IMR-90 (cell line): ENCODE measurements around the gene METRNL. TPM values are rescaled to one million over a fixed set of nuclear protein-coding genes. Genes with fewer than 3 reads are reported as not detected.

Experiments
- ATAC-seq: fragments of 200-7000 bp; cut with Tn5 transposase; 2 replicates; pipeline ENCODE4 v1.9.1; 2020; ENCODE audit warnings: low read depth, mild to moderate bottlenecking, moderate library complexity
- BruUV-seq: library from RNA; stranded (reverse); fragments of 400-500 nt; replicated peaks from 2 replicates; lab custom pipeline; 2021; lab: Mats Ljungman, UMichigan
- CTCF ChIA-PET: fragments of 300-600 bp; formaldehyde crosslinking; extraction: SDS; loops from one replicate; lab custom pipeline; 2021; ENCODE audit warnings: antibody characterized with exemption; lab: Yijun Ruan, JAX
- POLR2A ChIA-PET: fragments of 300-600 bp; sonication (Branson Sonifier 250); formaldehyde crosslinking; loops from one replicate; lab custom pipeline; 2022; ENCODE audit warnings: antibody characterized with exemption; ENCODE audit not compliant: unreplicated experiment; lab: Charles Lee
- DNase-seq: peaks from one replicate; pipeline ENCODE4 v3.0.0; 2013
- H2AFZ ChIP-seq: replicated peaks from 2 replicates; pipeline ENCODE3; 2013; ENCODE audit warnings: low read length, mild to moderate bottlenecking; ENCODE audit not compliant: poor library complexity
- H2AK5ac ChIP-seq: 2 replicates; pipeline ENCODE4 v1.6.1; 2013; ENCODE audit warnings: low read depth, low read length, inconsistent platforms
- H2AK9ac ChIP-seq: replicated peaks from 2 replicates; pipeline ENCODE3; 2013; ENCODE audit warnings: mild to moderate bottlenecking, low read depth, low read length, moderate library complexity; ENCODE audit not compliant: poor library complexity
- H2BK120ac ChIP-seq: 2 replicates; pipeline ENCODE4 v1.6.1; 2013; ENCODE audit warnings: low read depth, low read length, inconsistent platforms
- H2BK15ac ChIP-seq: 3 replicates; pipeline ENCODE4 v1.6.1; 2013; ENCODE audit warnings: low read depth, low read length, inconsistent platforms
- H2BK20ac ChIP-seq: 2 replicates; pipeline ENCODE4 v1.6.1; 2013; ENCODE audit warnings: low read depth, mild to moderate bottlenecking, inconsistent platforms, low read length, moderate library complexity
- H2BK5ac ChIP-seq: 2 replicates; pipeline ENCODE4 v1.6.1; 2013; ENCODE audit warnings: mild to moderate bottlenecking, low read depth, low read length, inconsistent platforms; ENCODE audit not compliant: poor library complexity, severe bottlenecking
- H3K14ac ChIP-seq: replicated peaks from 2 replicates; pipeline ENCODE4 v1.6.1; 2013; ENCODE audit warnings: low read depth, low read length, inconsistent platforms
- H3K18ac ChIP-seq: 2 replicates; pipeline ENCODE4 v1.6.1; 2013; ENCODE audit warnings: low read depth, low read length, control low read depth
- H3K23ac ChIP-seq: 2 replicates; pipeline ENCODE4 v1.6.1; 2013; ENCODE audit warnings: low read depth, low read length, inconsistent platforms
- H3K27ac ChIP-seq: 2 replicates; pipeline ENCODE4 v1.5.1; 2013; ENCODE audit warnings: mild to moderate bottlenecking, control low read depth, low read length; ENCODE audit not compliant: insufficient read depth
- H3K27me3 ChIP-seq: 2 replicates; pipeline ENCODE4 v1.6.1; 2013; ENCODE audit warnings: low read length; ENCODE audit not compliant: control insufficient read depth, insufficient read depth
- H3K36me3 ChIP-seq: 2 replicates; pipeline ENCODE4 v1.6.1; 2013; ENCODE audit warnings: low read length, mixed read lengths; ENCODE audit not compliant: control insufficient read depth, insufficient read depth
- H3K4ac ChIP-seq: 2 replicates; pipeline ENCODE4 v1.6.1; 2013; ENCODE audit warnings: low read depth, low read length, inconsistent platforms
- H3K4me1 ChIP-seq: 2 replicates; pipeline ENCODE4 v1.6.1; 2013; ENCODE audit warnings: low read length, mixed read lengths; ENCODE audit not compliant: control insufficient read depth, insufficient read depth
- H3K4me2 ChIP-seq: 2 replicates; pipeline ENCODE4 v1.6.1; 2013; ENCODE audit warnings: low read depth, mild to moderate bottlenecking, control low read depth, low read length, moderate library complexity
- H3K4me3 ChIP-seq: 2 replicates; pipeline ENCODE4 v1.5.1; 2013; ENCODE audit warnings: low read depth, mild to moderate bottlenecking, control low read depth, low read length, moderate library complexity; ENCODE audit not compliant: insufficient read depth
- H3K56ac ChIP-seq: 2 replicates; pipeline ENCODE4 v1.6.1; 2013; ENCODE audit warnings: low read length, inconsistent platforms; ENCODE audit not compliant: insufficient read depth; ENCODE audit errors: extremely low read depth
- H3K79me1 ChIP-seq, 2 experiments: 2 replicates each; pipeline ENCODE4 v1.6.1; 2013; ENCODE audit warnings: low read length in 2 of 2, inconsistent platforms in 1 of 2, low read depth in 1 of 2
- H3K9ac ChIP-seq: 2 replicates; pipeline ENCODE4 v1.6.1; 2013; ENCODE audit warnings: low read depth, low read length, control low read depth
- H3K9me1 ChIP-seq: 2 replicates; pipeline ENCODE4 v1.6.1; 2013; ENCODE audit warnings: low read length, inconsistent platforms; ENCODE audit not compliant: insufficient read depth
- H3K9me3 ChIP-seq: 2 replicates; pipeline ENCODE4 v1.6.1; 2013; ENCODE audit warnings: low read length; ENCODE audit not compliant: control insufficient read depth, insufficient read depth
- H4K20me1 ChIP-seq: 2 replicates; pipeline ENCODE4 v1.6.1; 2013; ENCODE audit warnings: low read length, inconsistent platforms; ENCODE audit not compliant: insufficient read depth
- H4K5ac ChIP-seq: 2 replicates; pipeline ENCODE4 v1.6.1; 2013; ENCODE audit warnings: mild to moderate bottlenecking, low read depth, low read length, control low read depth
- H4K8ac ChIP-seq, 2 experiments: 2 replicates each; pipeline ENCODE4 v1.6.1; 2013; ENCODE audit warnings: low read depth in 2 of 2, low read length in 2 of 2, control low read depth in 1 of 2, inconsistent platforms in 1 of 2
- H4K91ac ChIP-seq: 2 replicates; pipeline ENCODE4 v1.6.1; 2013; ENCODE audit warnings: low read depth, low read length, inconsistent platforms; ENCODE audit not compliant: insufficient read depth
- CEBPB ChIP-seq: IDR thresholded peaks from 2 replicates; pipeline ENCODE4 v1.6.1; 2012; ENCODE audit warnings: low read depth, low read length, improper control_type of control experiment
- FOS ChIP-seq: fragments of 150-350 bp; IDR thresholded peaks from 2 replicates; pipeline ENCODE4 v1.6.1; 2016; ENCODE audit warnings: low read depth, low read length
- MAFK ChIP-seq: IDR thresholded peaks from 2 replicates; pipeline ENCODE4 v1.6.1; 2012; ENCODE audit warnings: low read depth, low read length, improper control_type of control experiment
- MAZ ChIP-seq: IDR thresholded peaks from 2 replicates; pipeline ENCODE4 v1.6.1; 2012; ENCODE audit warnings: low read depth, mild to moderate bottlenecking, low read length, improper control_type of control experiment, moderate library complexity, borderline replicate concordance
- MXI1 ChIP-seq: IDR thresholded peaks from 2 replicates; pipeline ENCODE4 v1.6.1; 2012; ENCODE audit warnings: low read depth, mild to moderate bottlenecking, low read length, moderate library complexity, borderline replicate concordance
- NFE2L2 ChIP-seq: fragments of 150-350 bp; IDR thresholded peaks from 2 replicates; pipeline ENCODE4 v1.6.1; 2016; ENCODE audit warnings: low read depth, mild to moderate bottlenecking, low read length
- RAD21 ChIP-seq: IDR thresholded peaks from 2 replicates; pipeline ENCODE4 v1.6.1; 2012; ENCODE audit warnings: low read length, improper control_type of control experiment
- RFX5 ChIP-seq: IDR thresholded peaks from 2 replicates; pipeline ENCODE4 v1.8.0; 2012; ENCODE audit warnings: low read depth, mild to moderate bottlenecking, low read length, moderate library complexity
- SMC3 ChIP-seq: fragments of 150-350 bp; IDR thresholded peaks from 2 replicates; pipeline ENCODE4 v1.6.1; 2016; ENCODE audit warnings: low read depth, mild to moderate bottlenecking, antibody characterized with exemption, low read length, moderate library complexity
- USF2 ChIP-seq: fragments of 150-350 bp; IDR thresholded peaks from 2 replicates; pipeline ENCODE4 v1.6.1; 2017; ENCODE audit warnings: mild to moderate bottlenecking, antibody characterized with exemption, low read length, low read depth
- WGBS, 2 experiments: methylation state at CpG; one replicate each; pipeline versions ENCODE4 v1.1.5 to v1.1.7; 2013; ENCODE audit warnings: missing lambda C conversion rate in 2 of 2; ENCODE audit not compliant: insufficient read length in 1 of 2; ENCODE audit errors: extremely low coverage in 2 of 2; 5-methylcytosine and 5-hydroxymethylcytosine counted together
- dilution Hi-C: fragments of 300-500 bp; cut with HindIII; formaldehyde crosslinking; loops from one replicate; pipeline ENCODE4 v1.14.3; 2018; ENCODE audit warnings: low sequenced_read_pairs; ENCODE audit not compliant: unreplicated experiment
- in situ Hi-C: fragments of 300-500 bp; cut with MboI; formaldehyde crosslinking; loops from 3 replicates; pipeline ENCODE4 v1.14.3; 2019; ENCODE audit warnings: low sequenced_read_pairs, inconsistent platforms, mixed read lengths
- intact Hi-C: fragments of 100-400 bp; cut with micrococcal nuclease; formaldehyde crosslinking; loops from 2 replicates; pipeline ENCODE4 v1.10.0; 2022
- polyA plus RNA-seq, 3 experiments: library from polyadenylated mRNA; depleted of rRNA; stranded (reverse); fragments of >200 nt; gene quantifications; 2 replicates each; pipeline ENCODE4 v1.2.3, GENCODE V29; 2012; ENCODE audit warnings: low replicate concordance in 1 of 3
- total RNA-seq: library from RNA; depleted of rRNA; stranded (reverse); fragments of >200 nt; gene quantifications from 2 replicates; pipeline ENCODE4 v1.2.3, GENCODE V29; 2012
- TF ChIP-seq, protein P1 (sequence below): fragments of 150-350 bp; IDR thresholded peaks from 2 replicates; pipeline ENCODE4 v1.6.1; 2016; ENCODE audit warnings: low read depth, mild to moderate bottlenecking, low read length, moderate library complexity, borderline replicate concordance
- TF ChIP-seq, protein P2 (sequence below): conservative IDR thresholded peaks from 2 replicates; pipeline ENCODE4 v1.5.1; 2012; ENCODE audit warnings: mild to moderate bottlenecking, low read depth, low read length, improper control_type of control experiment

The METRNL gene
- total and polyA plus RNA-seq, 2 of the 4 experiments (the other 2 are of a cell fraction) = 17.9 to 48.2 TPM

DNA sequence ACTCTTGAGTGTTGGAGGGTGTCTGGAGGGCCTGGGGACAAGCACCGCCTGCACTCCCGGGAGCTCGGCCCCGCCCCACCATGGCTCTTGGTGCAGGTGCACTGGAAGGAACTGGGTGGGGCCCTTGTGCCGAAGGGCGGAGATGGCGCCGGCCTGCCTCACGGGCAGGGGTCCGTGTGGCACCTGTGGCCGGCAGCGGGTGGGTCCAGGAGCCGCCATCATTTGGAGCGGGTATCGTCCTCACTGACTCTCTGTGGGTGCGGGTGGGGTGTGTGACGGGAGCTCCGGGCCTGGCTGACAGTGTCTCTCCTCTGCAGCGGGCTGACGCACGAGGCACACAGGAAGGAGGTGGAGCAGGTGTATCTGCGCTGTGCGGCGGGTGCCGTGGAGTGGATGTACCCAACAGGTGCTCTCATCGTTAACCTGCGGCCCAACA is 5.2 kb downstream of the METRNL start:
- peak overlapping the region; percentile 94 for H2AK9ac ChIP-seq
- H2BK5ac ChIP-seq = peak overlapping the region; percentile 99
- peaks cover 84% of the 10 kb centered on the region for H4K20me1 ChIP-seq
- dilution Hi-C loops (no loop called here), intact Hi-C loops (loop anchor here (1.0 kb wide), 1 partner anchor 121 kb away; no protein-coding TSS in a partner anchor), in situ Hi-C loops (no loop called here)
- peak overlapping the region; percentile 16; the same call in 1 of the 2 replicates for H2BK20ac ChIP-seq
- H3K27me3 ChIP-seq = no peaks in the 10 kb centered on the region
- 0 out of 2 replicates have a peak overlapping the region, but pooled peaks have one; percentile 26 for H3K9ac ChIP-seq
- peak overlapping the region; percentile 66; the same call in 1 of the 2 replicates for H4K5ac ChIP-seq
- peak overlapping the region; percentile 68 for H4K91ac ChIP-seq
- peak overlapping the region; percentile 74; the same call in 1 of the 2 replicates for H3K23ac ChIP-seq
- peak overlapping the region; percentile 41; the same call in 1 of the 2 replicates for H3K14ac ChIP-seq
- no peak overlapping the region; the same call in 1 of the 2 replicates for H3K4me3 ChIP-seq
- peak overlapping the region; percentile 70 for H2BK120ac ChIP-seq
- H3K9me3 ChIP-seq = no peaks in the 10 kb centered on the region
- H4K8ac ChIP-seq = peak overlapping the region; percentile 1 to 38; a peak in 2 of 4 replicates
- H3K27ac ChIP-seq = peak overlapping the region; percentile 54
- H2AFZ ChIP-seq = peak overlapping the region; percentile 0
- H3K9me1 ChIP-seq = peaks cover 43% of the 10 kb centered on the region
- no peak overlapping the region for H3K56ac ChIP-seq
- H3K79me1 ChIP-seq = peaks cover 4 to 78% of the 10 kb centered on the region in 2 experiments; a peak in 2 of 4 replicates
- WGBS, 2 experiments = 98% methylated on average over 11 of the region's 27 CpGs; no CpG with 5 or more reads in 1 of the 2 experiments
- BruUV-seq = no TSS peak
- no peak overlapping the region for H2BK15ac ChIP-seq
- H3K4ac ChIP-seq = peak overlapping the region; percentile 90
- POLR2A ChIA-PET = no interaction called here
- peak overlapping the region; percentile 19 for H3K18ac ChIP-seq
- H2AK5ac ChIP-seq = peak overlapping the region; percentile 82
- CTCF ChIA-PET = no interaction called here
- TF ChIP-seq RAD21 = no peak
- TF ChIP-seq MXI1 = no peak
- TF ChIP-seq MAZ = no peak
- TF ChIP-seq CEBPB = no peak
- TF ChIP-seq, protein P1, sequence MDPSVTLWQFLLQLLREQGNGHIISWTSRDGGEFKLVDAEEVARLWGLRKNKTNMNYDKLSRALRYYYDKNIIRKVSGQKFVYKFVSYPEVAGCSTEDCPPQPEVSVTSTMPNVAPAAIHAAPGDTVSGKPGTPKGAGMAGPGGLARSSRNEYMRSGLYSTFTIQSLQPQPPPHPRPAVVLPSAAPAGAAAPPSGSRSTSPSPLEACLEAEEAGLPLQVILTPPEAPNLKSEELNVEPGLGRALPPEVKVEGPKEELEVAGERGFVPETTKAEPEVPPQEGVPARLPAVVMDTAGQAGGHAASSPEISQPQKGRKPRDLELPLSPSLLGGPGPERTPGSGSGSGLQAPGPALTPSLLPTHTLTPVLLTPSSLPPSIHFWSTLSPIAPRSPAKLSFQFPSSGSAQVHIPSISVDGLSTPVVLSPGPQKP = no peak
- no peak for TF ChIP-seq FOS
- no peak for TF ChIP-seq SMC3
- TF ChIP-seq USF2 = no peak
- no peak for TF ChIP-seq RFX5
- TF ChIP-seq NFE2L2 = no peak
- TF ChIP-seq, protein P2, sequence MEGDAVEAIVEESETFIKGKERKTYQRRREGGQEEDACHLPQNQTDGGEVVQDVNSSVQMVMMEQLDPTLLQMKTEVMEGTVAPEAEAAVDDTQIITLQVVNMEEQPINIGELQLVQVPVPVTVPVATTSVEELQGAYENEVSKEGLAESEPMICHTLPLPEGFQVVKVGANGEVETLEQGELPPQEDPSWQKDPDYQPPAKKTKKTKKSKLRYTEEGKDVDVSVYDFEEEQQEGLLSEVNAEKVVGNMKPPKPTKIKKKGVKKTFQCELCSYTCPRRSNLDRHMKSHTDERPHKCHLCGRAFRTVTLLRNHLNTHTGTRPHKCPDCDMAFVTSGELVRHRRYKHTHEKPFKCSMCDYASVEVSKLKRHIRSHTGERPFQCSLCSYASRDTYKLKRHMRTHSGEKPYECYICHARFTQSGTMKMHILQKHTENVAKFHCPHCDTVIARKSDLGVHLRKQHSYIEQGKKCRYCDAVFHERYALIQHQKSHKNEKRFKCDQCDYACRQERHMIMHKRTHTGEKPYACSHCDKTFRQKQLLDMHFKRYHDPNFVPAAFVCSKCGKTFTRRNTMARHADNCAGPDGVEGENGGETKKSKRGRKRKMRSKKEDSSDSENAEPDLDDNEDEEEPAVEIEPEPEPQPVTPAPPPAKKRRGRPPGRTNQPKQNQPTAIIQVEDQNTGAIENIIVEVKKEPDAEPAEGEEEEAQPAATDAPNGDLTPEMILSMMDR = no peak
- TF ChIP-seq MAFK = no peak
- no peak for DNase-seq
- peaks cover 39% of the 10 kb centered on the region; the same call in 1 of the 2 replicates for H3K36me3 ChIP-seq
- peak overlapping the region; percentile 63 for H3K4me2 ChIP-seq
- no peak for ATAC-seq
- H3K4me1 ChIP-seq = peaks cover 51% of the 10 kb centered on the region
